ENCODE measurements around the gene HELZ.
"Not testable (repeated sequence)": the region's sequence is repeated elsewhere in the genome, so short reads cannot be mapped to it uniquely, and the experiment has no call there.

HELZ gene

DNA sequence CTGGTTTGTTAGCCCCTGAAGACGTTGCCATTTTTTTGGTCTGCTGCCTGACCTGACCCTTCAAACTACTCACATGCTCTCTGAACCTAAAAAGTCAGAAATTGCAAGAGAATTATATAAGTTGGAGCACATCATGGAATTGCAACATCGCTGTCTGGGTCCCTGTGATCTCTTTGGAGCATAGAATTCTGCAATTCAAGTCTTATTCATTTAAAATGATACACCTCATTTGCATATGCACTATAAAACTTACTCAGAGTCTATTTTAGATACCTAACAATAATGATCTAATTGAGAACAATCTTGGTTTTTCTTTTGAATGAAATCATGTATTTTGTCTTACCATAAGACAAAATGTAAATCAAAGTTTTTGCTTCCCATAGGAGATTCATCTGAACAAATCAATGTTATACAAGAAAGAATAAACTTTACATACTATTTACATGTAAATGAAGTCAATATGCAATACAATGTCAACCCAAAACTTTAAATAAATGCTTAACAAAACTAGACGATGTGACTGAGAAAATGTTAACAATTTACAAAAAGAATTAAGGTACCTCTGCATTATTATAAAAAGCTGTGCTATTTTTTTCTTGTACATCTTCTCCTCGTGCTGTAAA is 99.7 kb downstream of the HELZ start:
- no peak for DNase-seq (ENCODE audit: low read depth in 2 of 2)

DNA sequence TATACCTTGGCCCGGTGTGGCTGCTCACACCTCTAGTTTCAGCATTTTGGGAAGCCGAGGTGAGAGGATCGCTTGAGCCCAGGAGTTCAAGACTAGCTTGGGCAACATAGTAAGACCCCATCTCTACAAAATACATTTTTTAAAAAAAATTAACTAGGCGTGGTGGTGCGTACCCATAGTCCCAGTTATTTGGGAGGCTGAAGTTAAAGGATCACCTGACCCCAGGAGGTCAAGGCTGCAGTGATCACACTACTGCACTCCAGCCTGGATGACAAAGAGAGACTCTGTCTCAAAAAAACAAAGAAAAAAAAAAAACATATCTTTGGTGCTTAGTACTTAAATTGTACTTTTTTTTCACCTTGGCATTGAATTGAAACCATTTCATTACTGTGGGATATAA is 101.7 kb downstream of the HELZ start:
- no peak for DNase-seq (ENCODE audit: low read depth in 2 of 2)

DNA sequence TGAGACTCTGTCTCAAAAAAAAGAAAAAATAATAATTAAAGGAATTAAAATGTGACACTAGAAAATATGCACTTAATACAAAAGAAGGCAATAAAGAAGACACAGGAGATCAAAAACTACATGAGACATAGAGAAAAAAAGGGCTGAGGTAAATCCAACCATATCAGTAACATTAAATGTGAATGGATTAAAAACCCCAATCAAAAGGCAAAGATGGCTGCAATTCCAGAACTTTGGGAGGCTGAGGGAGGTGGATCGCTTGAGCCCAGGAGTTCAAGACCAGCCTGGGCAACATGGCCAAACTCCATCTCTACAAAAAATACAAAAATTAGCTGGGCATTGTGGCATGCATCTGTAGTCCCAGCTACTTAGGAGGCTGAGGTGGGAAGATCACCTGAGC is 103.0 kb downstream of the HELZ start:
- not testable (repeated sequence) for DNase-seq (ENCODE audit: low read depth in 2 of 2)

DNA sequence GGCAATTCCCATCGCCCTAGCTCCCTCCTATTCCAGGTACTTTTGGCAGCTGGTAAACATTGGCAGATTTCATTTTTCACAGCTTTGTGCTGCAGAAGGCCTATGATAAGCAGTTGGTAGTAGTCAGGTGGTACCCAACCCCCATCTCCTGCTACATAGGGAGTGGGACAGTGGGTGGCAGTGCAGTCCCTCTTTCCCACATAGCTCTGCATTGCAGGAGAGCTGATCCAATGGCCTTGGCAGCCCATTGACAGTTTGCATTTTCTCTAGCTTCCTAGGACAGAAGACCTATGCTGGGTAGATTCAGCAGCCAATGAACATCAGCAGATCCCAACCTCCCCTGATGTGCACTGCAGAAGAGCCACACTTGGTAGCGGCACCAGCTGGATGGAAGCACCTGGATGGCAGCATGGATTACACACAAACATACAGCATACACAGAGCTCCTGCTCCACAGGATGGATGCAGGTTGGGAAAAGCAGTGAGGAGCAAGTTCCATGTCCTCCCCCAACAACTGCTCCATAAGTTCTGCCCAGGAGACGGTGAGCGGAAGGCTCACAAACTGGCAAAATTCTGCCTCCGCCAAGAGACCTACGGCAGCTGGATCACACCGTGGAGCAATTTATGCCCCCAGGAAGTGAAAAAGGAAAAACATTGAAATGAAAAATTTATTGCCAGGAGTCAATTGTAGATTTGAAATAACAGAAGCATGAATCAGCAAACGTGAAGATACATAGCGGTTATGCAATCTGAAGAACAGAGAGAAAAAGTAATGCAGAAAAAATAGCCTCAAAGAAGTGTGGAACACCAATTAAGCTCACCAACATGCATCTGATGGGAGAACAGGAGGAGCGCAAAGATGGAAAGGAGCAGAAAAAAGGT is 105.0 kb downstream of the HELZ start:
- DNase-seq (ENCODE audit: low read depth in 2 of 2) = no peak

DNA sequence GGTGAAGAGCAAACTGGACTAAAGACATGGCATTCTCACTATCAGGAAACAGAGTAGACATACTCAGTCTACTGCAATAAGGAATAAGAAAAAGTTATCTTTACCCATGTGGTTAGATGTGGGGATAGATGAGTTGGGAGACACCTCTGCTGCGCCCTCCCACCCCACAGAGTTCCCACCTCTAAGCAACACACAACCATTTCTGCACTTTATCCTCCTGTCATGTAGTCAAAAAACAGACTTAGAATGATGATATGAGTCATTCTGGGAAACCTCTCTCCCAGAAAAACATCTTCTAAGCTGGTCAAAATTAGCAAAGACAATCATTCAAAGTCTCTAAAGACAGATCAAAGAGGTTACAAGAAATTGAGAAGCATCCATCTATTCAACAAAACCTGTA is 105.7 kb downstream of the HELZ start:
- DNase-seq (ENCODE audit: low read depth in 2 of 2) = no peak

DNA sequence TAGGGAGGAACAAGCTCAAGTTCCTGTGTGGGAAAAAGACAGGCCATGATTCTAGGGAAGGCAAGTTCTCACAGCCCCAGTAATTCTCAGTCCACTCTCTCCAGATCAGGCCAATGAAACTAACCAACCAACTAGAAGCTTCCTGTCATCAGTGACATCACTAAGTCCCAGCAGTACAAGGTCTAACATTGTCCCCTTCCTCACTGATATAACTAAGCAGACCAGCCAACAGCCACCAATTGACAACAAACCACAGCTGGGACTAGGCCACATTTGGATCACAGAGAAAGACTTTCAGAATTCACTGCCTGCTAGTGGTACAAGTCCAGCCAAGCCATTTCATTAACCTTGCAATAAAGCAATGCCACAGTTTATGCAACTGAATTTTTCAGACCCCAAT is 106.6 kb downstream of the HELZ start:
- no peak for DNase-seq (ENCODE audit: low read depth in 2 of 2)

DNA sequence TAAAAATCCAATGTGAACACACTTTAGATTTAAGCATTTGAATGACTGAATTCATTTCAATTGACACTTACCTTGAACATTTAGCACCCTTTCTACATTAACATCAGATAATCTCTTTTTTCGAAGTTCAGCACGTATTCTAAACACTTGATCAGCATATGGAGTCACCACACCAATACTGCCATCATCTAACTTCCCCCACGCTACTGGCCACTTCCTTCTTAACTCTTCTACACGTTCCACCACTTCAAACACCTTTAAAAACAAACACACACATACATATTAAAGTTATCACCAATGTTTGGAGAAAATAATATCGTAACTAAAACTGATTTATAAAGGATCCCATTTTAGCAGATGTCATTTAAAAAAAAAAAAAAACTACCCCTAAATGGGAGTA is 107.1 kb downstream of the HELZ start:
- DNase-seq (ENCODE audit: low read depth in 2 of 2) = no peak

DNA sequence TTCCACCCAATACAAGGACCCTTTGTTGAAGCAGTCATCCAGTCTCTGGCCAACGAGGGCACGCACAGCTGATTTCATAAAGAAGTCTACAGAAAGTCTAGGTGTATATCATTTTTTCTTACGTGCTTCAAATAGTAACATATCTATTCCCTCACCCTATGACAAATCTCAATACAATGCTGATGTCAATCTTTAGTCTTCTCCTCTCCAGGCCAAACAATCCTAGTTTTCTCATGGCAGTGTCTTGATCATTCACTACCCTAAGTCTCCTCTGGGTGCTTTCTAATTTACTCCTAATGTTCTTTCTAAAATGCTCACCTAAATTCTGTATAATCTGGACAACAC is 108.0 kb downstream of the HELZ start:
- no peak for DNase-seq (ENCODE audit: low read depth in 2 of 2)

DNA sequence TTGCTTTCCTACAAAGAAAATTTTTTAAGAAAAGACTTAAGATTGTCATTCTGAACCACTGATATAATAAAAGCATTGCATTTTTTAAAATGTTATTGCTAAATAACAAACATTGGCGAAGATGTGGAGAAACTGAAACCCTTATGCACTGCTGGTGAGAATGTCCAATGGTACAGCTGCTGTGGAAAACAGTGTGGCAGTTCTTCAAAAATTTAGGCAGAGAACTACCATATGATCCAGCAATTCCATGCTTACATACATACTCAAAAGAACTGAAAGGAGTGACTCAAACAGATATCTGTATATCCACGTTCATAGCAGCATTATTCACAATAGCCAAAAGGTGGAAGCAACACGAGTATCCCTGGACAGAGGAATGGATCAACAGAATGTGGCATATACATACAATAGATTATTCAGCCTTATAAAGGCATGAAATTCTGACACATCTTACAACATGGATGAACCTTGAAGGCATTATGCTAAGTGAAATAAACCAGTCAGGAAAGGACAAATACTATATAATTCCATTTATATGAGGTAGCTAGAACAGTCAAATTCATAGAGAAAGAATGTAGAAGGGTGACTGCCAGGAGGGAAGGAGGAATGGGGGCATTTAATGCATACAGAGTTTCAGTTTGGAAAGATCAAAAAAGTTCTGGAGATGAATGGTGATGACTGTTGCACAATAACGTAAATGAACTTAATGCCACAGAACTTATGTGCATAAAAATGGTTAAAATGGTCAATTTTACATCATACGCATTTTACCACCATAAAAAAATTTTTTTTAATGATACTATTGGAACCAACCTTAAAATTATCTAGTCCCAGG is 108.6 kb downstream of the HELZ start:
- DNase-seq (ENCODE audit: low read depth in 2 of 2) = no peak

DNA sequence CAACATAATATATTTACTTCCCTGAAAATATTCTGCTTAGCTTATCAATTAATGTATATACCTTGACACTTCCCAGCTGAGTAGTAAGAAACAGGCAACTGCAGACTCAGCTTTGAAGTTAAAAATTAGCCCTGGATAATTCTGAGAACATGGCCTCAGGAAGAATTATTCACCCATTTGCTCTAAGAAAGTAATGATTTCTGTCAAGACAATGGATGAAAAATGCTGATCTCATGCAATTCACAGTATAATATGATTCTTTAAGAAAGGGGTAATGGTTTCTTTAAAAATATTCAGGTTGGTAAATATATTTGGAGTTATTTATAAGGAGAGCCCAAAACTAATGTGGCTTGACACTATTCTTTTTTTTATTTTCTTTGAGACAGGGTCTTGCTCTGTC is 111.8 kb downstream of the HELZ start:
- DNase-seq (ENCODE audit: low read depth in 2 of 2) = no peak

DNA sequence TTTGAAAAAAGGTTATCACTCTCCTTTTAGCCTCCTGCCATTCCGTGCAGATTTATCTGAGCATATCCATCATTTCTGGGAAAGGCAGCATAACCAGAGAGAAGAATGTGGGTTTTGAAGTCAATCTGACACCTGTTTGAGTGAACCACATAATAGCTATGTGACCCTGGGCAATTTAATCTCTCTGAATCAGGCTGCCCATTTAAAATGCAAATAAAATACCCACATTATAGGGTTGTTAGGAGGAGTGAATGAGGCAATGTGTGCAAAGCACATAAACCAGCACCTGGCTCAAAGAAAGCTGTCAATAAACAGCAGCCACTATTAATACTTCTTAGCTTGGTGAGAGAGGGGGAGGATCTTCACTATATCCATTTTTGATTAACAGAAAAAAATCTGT is 112.6 kb downstream of the HELZ start:
- DNase-seq (ENCODE audit: low read depth in 2 of 2) = no peak

DNA sequence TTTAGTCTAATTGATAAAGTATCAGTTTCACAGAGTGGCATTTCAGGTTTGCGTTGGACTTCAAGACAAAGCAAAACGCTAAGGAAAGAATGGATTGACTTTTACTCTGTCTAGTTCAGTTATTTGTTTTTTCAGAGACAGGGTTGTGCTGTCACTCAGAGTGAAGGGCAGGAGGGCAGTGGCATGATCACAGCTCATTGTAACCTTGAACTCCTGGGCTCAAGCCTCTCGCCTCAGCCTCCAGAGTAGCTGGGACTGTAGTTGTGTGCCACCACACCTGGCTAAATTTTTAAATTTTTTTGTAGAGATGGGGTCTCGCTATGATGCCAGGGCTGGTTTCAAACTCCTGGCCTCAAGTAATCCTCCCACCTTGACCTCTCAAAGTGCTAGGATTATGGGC is 114.2 kb downstream of the HELZ start:
- DNase-seq (ENCODE audit: low read depth in 2 of 2) = no peak

DNA sequence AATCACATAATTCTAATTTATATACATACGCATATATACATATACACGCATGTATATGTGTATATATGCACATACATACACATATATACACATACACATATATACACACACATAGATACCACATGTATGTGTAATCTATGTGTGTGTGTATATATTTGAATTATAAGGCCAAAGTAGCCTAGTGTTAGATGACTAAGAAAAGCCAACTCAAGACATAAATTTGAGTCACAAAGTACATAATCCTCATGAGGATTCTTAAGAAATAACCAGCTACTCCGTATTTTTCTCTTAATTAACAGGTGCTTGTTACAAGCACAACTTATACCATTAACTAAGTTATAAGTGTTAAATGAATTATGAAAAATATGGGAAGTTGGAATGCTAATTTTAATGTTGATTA is 115.7 kb downstream of the HELZ start:
- DNase-seq (ENCODE audit: low read depth in 2 of 2) = no peak

DNA sequence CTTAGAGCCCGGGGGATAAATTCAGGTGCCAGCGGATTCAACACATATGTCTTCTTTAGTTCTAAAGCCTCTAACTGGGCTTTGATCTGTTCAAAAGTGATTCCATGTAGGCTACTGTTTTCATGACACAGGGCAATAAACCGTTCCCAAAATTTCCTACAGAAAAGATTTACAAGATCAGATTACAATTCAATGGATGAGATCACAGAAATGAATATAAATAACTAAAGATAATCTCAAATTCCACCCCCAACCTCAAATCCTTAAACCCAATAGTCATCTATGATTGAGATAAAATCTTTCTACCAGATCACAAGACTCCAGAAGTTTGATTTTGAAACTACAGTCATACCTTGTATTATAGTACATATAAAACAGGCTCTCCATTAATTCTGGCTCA is 116.3 kb downstream of the HELZ start:
- DNase-seq (ENCODE audit: low read depth in 2 of 2) = no peak

DNA sequence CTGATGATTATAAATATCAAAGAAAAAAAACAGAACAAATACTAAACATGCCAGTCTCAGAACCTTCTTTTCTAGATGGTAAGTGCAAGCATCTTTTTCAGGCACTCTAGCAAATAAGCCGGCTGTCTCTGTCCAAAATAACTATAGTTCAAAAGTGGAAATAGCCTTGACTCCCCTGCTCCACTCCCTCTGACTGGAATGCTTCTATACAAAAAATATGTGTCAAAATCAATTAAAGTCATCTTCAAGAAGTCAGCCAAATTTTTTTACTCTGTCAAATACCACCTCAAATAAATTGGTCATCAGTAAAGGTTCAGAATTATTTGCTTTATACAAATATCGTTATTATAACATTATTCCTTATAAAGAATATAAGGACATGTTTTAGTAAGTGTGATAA is 117.1 kb downstream of the HELZ start:
- no peak for DNase-seq (ENCODE audit: low read depth in 2 of 2)

DNA sequence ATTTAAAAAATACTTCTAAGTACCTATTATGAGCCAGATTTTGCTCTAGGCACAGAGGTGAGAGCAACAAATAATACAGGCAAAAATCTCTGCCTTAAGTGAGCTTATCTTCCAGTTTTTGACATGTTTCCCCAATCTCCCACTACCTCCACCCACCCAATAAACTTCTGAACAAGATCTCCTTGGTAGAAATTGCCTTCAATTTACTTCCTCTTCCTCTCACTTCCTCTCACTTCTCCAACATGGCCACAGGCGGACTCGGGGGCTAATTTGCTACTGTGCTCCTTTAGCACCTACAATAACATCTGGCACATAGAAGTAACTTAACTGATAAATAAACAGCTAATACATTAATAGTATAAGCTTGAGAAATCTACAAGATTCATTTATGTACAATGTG is 118.0 kb downstream of the HELZ start:
- DNase-seq (ENCODE audit: low read depth in 2 of 2) = no peak

DNA sequence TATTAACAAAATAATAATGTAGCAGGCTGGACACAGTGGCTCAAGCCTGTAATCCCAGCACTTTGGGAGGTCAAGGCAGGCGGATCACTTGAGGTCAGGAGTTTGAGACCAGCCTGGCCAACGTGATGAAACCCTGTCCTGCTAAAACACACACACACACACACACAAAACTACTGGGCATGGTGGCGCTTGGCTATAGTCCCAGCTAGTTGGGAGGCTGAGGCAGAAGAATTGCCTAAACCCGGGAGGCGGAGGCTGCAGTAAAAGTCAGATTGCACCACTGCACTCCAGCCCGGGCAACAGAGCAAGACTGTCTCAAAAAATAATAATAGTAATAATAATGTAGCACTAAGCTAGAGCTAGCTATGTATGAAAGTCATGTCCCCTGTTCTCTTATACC is 118.5 kb downstream of the HELZ start:
- DNase-seq (ENCODE audit: low read depth in 2 of 2) = not testable (repeated sequence)

DNA sequence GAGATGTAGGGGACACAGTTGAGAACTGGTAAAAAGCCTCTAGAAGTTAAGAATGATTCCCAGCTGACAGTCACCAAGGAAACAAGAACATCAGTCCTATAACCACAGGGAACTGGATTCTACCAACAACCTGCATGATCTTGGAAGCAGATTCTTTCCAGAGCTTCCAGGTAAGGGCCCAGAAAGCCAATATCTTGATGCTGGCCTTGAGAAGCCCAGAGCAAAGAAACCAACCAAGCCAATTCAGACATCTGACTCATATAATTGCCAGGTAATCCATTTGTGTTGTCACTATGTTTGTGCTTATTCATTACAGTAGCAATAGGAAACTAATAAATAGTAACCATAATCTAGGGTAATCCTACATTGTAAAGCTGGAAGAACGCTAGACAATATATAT is 119.1 kb downstream of the HELZ start:
- DNase-seq (ENCODE audit: low read depth in 2 of 2) = no peak

DNA sequence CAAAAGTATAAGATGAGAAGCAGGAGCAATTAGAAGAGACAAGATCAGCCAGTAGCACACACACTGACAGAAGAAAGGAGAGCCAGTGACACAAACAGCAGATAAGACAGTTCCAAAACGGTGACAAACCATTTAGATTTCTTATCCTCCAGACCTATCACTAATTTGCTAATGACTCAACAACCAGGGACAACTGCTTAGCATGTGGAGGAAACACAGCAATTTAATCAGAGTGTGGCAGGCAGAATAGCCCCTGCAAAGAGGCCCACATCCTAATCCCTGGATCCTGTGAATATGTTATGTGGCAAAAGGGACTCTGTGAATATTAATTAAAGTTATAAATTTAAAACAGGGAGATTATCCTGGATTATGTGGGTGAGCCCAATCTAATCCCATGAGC is 119.6 kb downstream of the HELZ start:
- DNase-seq (ENCODE audit: low read depth in 2 of 2) = no peak

DNA sequence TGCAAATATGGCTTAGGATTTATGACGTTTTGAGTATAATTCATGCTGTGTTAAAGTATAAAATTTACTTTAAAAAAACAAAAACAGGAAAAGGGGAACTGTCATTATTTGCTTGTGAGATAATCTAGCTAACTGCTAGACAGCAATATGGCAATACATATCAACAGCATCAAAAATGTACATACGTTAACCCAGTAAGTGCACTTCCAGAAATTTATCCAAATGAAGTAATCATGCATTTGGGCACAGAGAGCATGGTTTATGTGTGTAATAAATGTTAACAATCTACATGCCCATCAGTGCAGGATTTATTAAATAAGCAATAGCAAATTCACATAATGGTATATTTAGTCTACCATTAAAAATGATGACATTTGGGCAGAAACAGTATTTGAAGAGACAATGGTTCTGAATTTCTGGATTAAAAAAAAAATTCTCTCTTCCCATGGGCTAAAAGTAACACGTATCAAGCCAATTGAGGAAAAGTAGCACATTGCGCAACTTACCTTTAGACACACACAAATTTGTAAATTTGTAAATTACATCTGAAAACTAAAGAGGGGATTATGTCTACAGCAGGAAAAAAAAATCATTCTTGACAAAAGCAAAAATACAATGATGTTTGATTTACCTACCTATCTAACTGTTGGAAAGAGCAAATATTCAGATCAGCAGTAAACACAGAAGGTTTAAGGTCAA is 120.4 kb downstream of the HELZ start:
- no peak for DNase-seq (ENCODE audit: low read depth in 2 of 2)

DNA sequence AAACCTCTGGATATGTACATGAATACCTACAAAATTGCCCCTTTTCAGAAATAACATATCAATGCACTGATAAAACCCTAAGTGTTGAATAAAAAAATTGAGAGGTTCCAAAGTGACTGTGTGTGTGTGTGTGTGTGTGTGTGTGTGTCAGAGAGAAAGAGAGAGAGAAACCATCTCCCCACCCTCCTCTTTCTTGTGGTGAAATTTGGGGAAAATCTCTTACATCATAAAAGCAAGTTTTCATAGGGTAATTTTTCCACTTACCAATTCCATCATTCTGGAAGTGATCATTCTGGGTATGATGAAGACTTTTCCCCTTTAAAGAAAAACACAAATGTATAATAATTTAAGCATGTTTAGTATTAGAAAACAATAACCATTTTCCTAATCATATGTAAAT is 121.3 kb downstream of the HELZ start:
- DNase-seq (ENCODE audit: low read depth in 2 of 2) = no peak

DNA sequence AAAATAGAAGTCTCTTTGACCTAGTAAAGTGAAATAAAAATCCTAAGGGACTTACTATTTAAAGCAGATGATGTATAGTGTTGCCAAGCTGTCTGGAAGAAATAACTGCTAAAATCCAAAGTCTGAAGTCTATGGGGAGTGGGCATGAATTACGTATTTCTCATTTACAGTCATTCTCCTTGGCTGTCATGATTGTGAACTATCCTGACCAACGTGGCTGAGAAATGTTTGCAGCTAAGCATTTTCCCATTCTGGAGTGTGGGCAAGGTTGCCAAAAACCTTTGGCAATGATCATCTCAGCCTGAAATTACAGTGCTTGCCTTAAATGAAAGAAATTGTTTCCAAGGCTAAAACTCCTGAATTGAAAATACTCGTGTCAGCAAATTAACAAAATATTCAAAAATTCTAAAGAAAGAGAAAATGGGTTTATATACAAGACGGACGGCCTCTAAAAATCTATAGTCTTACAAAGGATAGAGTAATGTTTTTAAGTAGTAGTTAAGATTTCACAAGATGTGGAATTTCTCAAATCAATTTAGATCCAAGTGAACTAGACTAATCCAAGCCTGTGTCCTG is 123.6 kb downstream of the HELZ start:
- no peak for DNase-seq (ENCODE audit: low read depth in 2 of 2)
